Measurements from ENCODE around the gene YWHAG.
"Not testable (repeated sequence)": the region's sequence is repeated elsewhere in the genome, so short reads cannot be mapped to it uniquely, and the experiment has no call there.

YWHAG gene

DNA sequence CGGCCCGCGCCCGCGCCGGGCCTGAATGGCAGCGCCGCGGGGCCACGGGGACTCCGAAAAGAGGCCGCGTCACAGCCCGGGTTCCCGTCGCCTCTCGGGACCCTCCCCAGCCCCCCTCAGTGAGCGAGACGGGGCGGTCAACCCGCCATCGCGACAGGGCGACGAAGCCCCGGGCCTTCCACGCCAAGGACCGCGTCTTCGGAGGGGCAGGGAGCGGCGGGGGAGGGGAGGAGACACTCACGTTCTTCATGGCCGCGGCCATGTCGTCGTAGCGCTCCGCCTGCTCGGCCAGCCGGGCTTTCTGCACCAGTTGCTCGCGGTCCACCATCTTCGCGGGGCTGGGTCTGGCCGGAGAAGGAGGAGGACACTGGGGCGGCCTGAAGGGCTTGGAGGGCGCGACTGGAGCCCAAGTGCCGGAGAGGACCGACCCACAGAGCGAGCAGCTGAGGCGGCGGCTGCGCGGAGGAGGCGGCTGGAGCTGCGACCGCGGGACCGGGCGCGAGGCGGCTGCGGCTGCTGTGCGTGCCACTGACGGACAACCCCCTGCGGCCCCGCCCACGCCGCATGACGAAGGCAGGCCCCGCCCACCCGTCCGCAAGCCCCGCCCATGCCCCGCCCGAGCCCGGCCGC is at the start of gene YWHAG:
YWHAG (minus strand) TSS at position 511 of the 630 bp plus-strand sequence; CDS start at position 328, 183 bp downstream.
- DNase-seq = peak; percentile 96

DNA sequence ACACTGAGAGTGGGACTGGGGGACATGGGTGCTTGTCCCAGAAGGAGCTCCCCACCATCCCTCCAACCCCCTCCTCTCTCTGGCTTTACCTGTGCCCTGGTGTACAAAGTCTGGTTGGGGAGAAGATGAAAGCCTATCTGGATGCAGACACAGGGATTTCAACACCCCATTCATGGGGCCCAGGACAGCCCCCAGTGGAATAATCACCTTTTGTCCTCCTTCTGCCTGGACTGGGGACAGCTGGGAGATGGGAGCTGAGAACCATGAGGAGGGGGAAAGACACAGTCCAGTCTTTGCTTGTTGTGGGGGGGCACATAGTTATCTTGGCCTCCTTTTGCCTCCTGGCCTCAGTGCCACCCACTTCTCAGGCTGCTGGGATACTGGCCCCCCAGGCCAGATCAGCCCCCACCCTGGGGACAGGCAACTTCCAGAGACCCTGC is 49.4 kb upstream of the YWHAG start:
- DNase-seq = no peak

DNA sequence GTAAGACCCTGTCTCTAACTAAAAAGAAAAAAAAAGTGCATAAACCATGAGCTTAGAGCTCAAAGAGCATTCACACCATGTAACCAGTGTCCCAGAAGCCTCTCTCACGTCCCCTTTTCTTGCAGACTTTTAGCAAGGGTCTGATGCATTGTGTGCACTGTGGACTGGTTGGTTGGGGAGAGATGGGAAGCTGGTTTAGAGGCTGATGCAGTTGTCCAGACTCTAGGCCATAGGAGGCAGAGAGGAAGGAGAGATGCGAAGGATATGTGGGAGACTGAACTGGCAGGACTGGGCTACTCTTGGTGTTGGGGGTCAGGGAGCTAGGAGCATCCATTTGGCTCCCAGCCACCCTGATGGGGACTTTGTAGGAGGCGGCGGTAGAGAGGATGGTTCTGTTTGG is 48.9 kb upstream of the YWHAG start:
- no peak for DNase-seq

DNA sequence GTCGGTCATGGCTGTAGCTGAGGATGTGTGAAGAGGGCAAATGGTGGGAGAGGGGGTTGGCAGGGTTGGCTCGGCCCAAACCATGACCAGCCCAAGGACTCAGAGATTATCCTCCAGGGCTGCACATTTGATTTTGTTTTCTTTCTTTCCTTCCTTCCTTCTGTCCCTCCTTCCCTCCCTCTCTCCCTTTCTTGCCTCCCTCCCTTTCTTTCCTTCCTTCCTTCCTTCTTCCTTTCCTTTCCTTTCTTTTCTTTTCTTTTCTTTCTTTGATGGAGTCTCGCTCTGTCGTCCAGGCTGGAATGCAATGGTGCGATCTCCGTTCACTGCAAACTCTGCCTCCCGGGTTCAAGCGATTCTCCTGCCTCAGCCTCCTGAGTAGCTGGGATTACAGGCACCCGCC is 46.9 kb upstream of the YWHAG start:
- DNase-seq = no peak

DNA sequence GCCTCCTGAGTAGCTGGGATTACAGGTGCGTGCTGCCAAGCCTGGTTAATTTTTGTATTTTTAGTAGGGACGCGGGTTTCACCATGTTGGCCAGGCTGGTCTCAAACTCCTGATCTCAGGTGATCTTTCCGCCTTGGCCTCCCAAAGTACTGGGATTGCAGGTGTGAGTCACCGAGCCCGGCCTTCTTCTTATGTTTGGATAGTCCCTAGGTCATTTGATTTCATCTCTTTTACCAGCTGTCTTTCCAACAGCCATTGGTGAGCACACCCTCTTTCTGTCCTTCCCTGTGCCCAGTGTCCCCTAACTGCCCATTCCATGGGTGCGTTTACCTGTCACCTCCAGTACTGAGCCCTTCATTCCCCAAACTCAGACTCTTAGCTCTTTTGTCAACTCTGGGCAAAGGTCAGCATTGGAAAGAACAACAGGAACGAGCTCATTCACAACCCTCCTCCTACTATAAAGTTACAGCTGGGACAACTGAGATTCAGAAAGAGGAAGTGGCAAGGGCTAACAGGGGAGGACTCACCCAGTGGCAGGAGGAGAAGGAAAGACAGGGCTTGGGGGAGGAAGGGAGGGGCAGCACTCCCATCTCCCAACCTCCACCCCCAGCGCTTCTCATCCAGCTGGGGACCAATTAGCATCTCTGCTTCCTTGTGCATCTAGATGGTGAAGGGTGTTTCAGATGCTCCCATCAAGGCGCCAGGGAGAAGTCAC is 45.1 kb upstream of the YWHAG start:
- DNase-seq = peak; percentile 85

DNA sequence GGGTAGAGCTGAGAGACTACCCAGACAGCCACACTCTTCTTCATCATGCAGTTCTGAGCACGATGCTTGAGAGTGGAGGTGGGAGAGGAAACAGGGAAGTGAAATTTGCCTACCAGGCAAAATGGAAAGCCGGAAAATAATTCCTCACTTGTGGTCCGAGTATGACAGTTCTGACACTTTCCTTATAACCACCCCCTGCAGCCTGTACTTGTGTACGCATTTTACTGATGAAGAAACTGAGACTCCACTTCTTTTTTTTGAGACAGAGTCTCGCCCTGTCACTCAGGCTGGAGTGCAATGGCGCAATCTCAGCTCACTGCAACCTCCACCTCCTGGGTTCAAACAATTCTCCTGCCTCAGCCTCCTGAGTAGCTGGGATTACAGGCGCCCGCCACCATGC is 44.3 kb upstream of the YWHAG start:
- DNase-seq = peak; percentile 89

DNA sequence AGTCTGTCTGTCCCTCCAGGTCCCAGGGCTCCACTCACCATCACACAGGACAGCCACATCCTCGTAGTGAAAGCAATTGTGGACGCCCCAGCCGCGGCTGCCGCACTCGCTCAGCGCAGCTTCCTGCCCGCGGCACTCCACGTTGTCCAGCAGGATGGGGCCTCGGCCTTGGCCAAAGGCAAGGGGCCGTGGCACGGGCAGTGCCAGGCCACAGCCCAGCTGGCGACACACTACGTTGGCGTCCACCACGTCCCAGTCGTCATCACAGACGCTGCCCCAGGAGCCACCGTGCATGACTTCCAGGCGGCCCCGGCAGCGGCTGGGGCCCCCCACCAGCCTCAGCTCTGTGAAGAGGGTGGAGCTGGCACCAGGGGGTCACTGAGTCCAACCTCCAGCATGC is 41.5 kb upstream of the YWHAG start:
- no peak for DNase-seq

DNA sequence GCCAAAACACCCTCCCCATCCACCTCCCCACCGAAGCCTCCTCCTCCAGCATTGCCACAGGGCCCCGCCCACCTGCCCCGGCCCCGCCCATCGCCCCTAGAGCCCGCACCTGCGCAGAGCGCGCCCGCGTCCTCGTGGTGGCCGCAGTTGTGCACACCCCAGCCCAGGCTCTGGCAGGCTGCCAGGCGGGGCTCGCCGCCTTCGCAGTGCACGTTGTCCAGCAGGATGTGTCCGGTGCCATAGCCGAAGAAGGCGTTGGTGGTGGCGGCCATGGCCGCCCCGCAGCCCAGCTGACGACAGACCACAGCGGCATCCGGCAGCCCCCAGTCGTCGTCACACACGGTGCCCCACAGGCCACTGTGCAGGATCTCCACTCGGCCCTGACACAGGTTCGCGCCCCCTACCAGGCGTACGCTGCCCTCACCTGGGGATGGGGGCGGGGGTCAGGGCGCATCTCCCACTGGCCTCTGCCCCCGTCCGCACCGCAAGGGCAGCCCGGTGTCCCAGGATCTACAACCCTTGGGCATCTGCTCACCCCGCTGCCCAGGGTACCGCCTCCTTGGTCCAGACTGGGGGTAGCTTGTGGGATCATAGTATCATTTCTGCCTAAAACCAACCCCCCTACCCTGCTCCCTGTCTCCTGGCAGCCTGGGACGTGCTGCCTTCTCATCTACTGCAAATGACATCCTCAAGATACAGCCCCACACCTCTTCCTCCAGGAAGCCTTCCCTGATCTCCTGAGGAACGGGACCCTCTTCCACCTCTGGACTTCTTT is 38.8 kb upstream of the YWHAG start:
- peak; percentile 74 for DNase-seq

DNA sequence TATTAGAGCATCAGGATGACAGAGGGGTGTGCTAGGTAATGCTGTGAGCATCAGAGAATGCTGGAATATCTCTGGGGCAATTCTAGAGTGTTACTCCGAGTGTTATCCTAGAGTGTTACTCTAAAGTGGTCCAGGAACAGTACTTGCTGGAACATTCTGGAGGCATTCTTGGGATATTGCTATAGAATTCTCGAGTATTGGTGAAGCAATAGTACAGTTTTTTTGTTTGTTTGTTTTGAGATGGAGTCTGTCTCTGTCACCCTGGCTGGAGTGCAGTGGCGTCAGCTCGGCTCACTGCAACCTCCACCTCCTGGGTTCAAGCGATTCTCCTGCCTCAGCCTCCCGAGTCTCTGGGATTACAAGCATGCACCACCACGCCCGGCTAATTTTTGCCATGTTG is 38.1 kb upstream of the YWHAG start:
- DNase-seq = no peak

DNA sequence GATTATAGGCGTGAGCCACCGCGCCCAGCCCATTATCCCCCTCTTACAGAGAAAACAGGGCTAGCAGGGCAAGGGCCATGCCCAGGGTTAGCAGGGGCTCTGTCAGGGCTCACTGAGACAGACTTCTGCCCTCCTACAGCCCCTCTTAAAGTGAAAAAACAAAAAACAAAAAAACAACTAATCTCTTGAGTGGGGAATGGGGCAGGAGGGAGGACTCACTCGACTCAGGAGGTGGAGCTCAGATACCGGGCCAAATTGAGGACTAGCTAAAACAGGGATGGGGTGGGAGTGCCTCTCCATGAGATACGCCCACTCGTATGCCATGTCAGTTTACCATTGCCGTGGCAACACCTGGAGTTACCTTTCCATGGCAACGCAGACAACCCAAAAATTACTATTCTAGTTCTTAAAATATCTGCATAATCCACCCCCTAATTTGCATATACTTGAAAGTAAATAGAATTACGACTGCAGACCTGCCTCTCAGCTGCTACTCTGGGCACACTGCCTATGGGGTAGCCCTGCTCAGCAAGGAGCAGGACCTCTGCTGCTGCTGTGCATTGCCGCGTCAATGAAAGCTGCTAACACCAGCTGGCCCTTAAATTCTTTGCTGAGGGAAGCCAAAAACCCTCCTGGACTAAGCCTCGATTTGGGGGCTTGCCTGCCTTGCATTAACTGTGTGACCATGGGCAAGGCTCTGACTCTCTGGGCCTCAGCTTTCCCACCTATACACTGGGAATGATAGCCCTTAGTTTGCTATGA is 37.4 kb upstream of the YWHAG start:
- DNase-seq = no peak

DNA sequence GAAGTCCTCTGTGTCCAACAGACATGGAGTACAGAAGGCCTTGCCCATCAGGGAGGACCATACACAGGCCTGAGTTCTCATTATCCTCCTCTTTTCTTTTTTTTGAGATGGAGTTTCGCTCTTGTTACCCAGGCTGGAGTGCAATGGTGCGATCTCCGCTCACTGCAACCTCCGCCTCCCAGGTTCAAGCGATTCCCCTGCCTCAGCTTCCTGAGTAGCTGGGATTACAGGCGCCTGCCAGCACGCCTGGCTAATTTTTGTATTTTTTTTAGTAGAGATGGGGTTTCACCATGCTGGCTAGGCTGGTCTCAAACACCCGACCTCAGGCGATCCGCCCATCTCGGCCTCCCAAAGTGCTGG is 36.8 kb upstream of the YWHAG start:
- DNase-seq = not testable (repeated sequence)

DNA sequence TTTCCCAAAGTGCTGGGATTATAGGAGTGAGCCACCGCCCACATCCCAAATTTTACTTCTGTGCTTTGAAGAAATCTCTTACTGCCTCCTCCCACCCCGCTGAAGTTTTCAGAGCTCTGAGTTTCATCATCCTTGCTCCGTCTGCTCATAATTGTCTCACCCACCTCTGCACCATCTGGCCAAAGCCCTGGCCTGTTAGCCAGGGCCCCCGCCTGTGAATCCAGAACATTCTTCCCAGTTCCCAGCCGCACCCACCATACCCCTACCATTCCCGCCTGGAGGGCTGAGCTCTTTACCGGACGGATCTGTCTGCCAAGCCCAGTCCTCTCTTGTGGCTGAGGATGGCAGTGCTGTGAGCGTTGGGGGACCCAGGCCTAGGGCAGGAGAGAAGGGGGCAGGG is 36.2 kb upstream of the YWHAG start:
- DNase-seq = peak; percentile 51

DNA sequence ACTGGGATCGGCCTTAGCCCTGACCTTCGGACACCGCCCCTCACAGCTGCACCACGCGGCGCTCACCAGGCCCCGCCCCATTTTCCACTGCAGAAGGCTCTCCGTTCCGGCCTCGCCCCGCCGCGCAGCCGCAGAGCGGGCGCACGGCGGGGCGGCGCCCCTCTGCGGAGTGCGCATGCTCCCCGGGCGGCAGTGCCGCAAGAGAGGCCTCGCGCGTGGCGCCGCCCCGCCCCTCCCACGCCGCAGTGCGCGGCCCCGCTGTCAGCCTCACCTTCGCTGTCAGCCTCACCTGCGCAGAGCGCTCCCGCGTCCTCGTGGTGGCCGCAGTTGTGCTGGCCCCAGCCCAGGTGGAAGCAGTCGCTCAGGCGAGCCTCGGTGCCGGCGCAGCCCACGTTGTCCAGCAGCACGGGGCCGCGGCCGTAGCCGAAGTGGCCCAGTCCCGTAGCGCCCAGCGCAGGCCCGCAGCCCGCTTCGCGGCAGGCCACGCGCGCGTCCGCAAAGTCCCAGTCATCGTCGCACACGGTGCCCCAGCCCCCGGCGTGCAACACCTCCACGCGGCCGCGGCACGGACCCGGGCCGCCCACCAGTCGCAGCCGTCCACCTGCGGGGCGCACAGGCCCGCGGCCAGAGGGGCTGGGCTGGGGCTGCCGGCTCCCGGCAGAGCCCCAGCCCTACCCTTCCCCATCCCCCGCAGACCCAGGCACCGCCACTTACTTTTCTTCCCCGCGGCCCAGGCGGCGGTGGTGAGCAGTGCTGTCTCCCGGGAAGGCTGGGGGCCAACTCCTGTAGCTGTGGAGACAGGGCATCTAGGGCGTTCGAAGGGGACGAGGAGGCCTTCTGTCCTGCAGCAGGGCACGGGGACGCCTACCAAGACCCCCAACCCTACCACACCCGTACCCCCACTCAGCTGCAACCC is 34.6 kb upstream of the YWHAG start:
- DNase-seq = peak; percentile 97

DNA sequence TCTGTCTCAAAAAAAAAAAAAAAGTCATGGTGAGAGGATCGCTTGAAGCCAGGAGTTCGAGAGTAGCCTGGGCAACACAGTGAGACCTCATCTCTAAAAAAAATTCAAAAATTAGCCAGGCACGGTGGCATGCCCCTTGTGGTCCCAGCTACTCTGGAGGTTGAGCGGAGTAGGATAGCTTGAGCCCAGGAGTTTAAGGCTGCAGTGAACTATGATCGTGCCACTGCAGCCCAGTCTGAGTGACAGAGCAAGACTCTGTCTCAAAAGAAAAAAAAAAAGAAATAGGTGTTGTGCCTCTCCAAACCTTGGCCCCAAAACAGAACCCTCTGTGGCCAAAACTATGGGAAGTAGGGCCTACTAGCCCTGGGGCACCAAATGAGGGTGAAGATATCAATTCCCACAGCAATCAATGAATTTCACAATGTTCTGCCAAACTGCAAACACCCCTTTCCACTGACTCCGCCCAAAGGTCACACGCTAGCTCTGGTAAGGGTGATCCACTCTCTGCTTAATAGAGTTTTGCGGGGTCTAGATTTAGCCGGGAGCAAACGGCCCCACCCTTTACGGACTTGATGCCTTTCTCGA is 33.8 kb upstream of the YWHAG start:
- no peak for DNase-seq

DNA sequence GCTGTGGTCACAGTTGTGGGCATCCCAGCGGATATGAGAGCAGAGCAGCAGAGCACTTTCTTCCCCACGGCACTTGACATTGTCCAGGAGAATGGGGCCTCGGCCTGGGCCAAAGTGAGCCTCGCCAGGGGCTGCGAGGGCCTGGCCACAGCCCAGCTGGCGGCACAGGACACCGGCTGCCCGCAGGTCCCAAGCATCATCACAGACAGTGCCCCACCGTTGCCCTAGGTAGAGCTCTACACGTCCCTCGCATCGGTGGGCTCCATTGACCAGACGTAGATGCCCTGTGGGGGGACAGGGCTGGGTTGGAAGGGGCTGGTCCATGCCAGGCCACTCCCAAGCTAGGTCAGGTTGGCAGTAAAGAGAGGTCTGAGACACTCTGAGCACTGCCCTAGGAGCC is 31.3 kb upstream of the YWHAG start:
- DNase-seq = no peak

DNA sequence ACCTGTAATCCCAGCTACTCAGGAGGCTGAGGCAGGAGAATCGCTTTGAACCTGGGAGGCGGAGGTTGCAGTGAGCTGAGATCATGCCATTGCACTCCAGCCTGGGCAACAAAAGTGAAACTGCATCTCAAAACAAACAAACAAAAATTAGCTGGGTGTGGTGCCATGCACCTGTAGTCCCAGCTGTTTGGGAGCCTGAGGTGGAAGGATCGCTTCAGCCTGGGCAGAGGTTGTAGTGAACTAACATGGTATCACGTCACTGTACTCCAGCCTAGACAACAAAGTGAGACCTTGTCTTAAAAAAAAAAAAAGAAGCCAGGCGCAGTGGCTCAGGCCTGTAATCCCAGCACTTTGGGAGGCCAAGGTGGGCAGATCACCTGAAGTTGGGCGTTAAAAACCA is 29.0 kb upstream of the YWHAG start:
- DNase-seq = not testable (repeated sequence)

DNA sequence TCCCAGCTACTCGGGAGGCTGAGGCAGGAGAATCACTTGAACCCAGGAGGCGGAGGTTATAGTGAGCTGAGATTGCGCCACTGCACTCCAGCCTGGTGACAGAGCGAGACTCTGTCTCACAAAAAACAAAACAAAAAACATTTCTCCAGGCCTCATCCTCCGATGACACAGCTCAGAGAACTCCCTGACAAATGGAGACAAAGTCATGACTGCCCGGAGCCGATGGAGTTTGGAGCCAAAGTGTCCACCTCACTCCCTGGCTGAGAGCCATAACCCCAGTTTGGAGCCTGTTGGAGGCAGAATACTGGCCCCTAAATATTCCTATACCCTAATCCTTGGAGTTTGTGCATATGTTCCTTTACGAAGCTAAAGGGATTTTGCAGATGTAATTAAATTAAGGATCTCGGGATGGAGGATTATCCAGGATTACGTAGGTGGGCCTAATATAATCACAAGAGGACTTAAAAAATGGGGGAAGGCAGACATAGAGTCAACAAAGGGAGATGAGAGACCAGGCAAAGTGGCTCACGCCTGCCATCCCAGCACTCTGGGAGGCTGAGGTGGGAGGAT is 28.0 kb upstream of the YWHAG start:
- no peak for DNase-seq

DNA sequence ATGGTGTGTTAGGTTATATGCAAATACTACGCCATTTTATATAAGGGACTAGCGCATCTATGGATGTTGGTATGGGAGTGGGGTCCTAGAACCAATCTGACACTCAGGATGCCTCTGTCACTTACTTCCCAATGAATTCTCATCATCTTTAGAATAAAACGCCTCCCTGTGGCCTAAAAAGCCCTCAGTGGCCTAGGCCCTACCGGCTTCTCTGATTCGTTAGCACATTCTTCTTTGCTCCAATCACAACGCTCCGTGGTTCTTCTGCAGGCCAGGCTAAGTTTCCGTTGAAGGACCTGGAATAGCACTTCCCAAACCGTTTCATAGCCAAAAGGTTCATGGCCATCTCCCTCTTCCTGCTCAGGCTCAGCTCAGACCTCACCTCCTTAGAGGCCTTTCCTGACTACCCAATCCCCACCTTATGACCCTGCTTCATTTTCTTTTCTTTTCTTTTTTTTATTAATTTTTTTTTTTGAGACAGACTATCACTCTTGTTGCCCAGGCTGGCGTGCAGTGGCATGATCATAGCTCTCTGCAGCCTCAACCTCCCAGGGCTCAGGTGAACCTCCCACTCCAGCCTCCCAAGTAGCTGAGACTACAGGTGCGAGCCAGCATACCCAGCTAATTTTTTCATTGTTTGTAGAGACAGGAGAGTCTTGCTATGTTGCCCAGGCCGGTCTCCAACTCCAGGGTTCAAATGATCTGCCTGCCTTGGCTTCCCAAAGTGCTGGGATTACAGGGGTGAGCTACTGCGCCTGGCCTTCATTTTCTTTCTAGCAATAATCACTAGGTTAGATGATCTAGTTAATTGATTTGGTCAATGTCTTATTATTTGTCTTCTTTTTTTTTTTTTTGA is 24.5 kb upstream of the YWHAG start:
- DNase-seq = no peak

DNA sequence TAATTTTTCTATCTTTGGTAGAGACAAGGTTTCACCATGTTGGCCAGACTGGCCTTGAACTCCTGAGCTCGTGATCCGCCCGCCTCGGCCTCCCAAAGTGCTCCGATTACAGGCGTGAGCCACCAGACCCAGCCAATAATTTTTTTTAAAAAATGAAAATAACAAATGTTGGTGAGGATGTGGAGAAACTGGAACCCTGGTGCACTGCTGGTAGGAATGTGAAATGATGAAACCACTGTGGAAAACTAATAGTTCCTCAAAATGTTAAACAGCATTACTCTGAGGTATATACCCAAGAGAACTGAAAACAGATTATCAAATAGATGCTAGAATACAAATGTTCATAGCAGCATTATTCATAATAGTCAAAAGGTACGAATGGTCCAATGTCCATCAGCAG is 23.0 kb upstream of the YWHAG start:
- DNase-seq = no peak

DNA sequence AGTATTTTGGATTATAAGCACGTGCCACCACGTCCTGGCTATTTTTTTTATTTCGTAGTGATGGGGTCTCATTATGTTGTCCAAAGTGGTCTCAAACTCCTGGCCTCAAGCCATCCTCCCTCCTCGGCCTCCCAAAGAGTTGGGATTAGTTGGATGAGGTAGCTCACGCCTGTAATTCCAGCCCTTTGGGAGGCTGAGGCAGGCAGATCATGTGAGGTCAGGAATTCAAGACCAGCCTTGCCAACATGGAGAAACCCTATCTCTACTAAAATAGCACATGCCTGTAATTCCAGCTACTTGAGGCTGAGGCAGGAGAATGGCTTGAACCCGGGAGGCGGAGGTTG is 21.8 kb upstream of the YWHAG start:
- DNase-seq = no peak
